ENCODE results near the gene AMBP.

- TF ChIP-seq CTCF (CRISPR knock-in tag; IDR thresholded peaks at IDR 0.05) (no peak), ATF2 (CRISPR knock-in tag; IDR thresholded peaks at IDR 0.05) (no peak), HOMEZ (CRISPR knock-in tag; IDR thresholded peaks at IDR 0.05; ENCODE audit: low read depth) (no peak), TOPORS (CRISPR knock-in tag; IDR thresholded peaks at IDR 0.05) (no peak), SATB2 (CRISPR knock-in tag; IDR thresholded peaks at IDR 0.05) (no peak), POLR2A (IDR thresholded peaks at IDR 0.05; ENCODE audit: insufficient read depth in 1 of 2, low read depth in 2 of 2, low read length in 2 of 2) (no peak), CHD2 (IDR thresholded peaks at IDR 0.05; ENCODE audit: low read depth, low read length) (no peak), IRX3 (CRISPR knock-in tag; IDR thresholded peaks at IDR 0.05; ENCODE audit: borderline replicate concordance, low read depth) (no peak)
Observed at GRCh38 chr9:114097613-114098020, 19.5 kb upstream of the AMBP start.
